ENCODE results near the gene CTU2. TPM values are rescaled to one million over a fixed set of nuclear protein-coding genes. Genes with fewer than 3 reads are reported as not detected.

CTU2 gene
- total and polyA plus RNA-seq, 9 donors, result 9.5 to 17.0 (median 12.9) TPM

DNA sequence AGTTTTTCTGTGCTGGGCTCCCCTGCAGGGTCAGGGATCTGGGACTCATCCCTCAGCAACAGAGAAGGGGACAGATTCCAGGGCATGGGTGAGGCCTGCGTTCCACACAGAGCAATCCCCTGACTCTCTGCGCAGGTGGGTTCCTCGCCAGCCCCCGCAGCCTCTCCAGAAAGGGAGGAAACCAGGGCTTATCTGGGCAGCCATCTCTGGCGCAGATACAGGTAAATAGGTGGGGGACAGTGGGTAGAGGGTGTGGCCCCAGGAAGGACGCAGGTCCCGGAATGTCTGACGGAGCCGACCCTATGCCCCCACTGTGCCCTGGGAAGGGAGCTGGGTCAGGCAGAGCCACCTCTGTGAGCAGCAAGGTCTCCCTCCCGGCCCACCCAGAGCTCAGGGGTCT lies 55.5 kb downstream of the CTU2 start:
- H3K4me1 ChIP-seq (ENCODE audit: control insufficient read depth, insufficient read depth, low read length), result peaks cover 18% of the 10 kb centered on the region
- no peaks in the 10 kb centered on the region for H3K9me3 ChIP-seq (replicated peaks; ENCODE audit: control insufficient read depth, low read depth, low read length)
- no peak overlapping the region for H3K4me3 ChIP-seq (ENCODE audit: low read length)
- WGBS (ENCODE audit: insufficient coverage), result 82% methylated on average over 10 of the region's 10 CpGs
- H3K27ac ChIP-seq (ENCODE audit: low read length), result no peak overlapping the region
- no peak for DNase-seq
- H3K27me3 ChIP-seq (ENCODE audit: control insufficient read depth, insufficient read depth, low read length), result peaks cover 10% of the 10 kb centered on the region
- H3K36me3 ChIP-seq (ENCODE audit: control insufficient read depth, insufficient read depth, low read length), result peaks cover 13% of the 10 kb centered on the region

DNA sequence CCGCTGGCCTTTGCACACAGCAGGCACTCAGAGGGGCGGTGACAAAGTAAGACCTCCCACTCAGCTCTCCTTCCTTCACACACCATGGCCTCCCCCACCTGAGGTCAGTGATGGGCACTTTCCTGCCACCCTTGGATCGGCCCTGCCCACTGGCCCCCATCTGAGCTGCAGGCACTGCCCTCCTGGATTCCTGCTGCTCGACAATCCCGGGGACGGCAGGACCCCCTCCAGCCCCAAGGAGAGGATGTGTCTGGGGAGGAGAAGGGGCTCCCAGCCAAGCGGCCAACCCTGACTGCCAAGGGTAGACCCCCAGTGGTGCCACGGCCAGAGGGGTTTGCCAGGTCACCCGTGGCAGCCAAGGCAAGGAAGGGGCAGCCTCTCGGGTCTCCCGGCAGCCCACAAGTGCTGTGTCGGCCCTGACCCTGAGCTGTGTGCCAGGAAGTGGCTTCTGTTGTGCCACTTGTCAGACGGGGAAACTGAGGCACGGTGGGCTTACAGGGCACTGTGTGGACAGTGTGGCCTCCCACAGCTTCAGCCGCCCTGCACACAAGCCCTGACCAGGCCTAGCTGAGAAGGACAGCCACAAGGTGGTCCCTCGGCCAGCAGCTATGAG lies 56.1 kb downstream of the CTU2 start:
- no peaks in the 10 kb centered on the region for H3K9me3 ChIP-seq (replicated peaks; ENCODE audit: control insufficient read depth, low read depth, low read length)
- WGBS (ENCODE audit: insufficient coverage), result 79% methylated on average over 11 of the region's 16 CpGs
- H3K27me3 ChIP-seq (ENCODE audit: control insufficient read depth, insufficient read depth, low read length), result peaks cover 10% of the 10 kb centered on the region
- DNase-seq, result no peak
- H3K27ac ChIP-seq (ENCODE audit: low read length), result no peak overlapping the region
- H3K4me1 ChIP-seq (ENCODE audit: control insufficient read depth, insufficient read depth, low read length), result peaks cover 23% of the 10 kb centered on the region
- no peak overlapping the region for H3K4me3 ChIP-seq (ENCODE audit: low read length)
- peaks cover 13% of the 10 kb centered on the region for H3K36me3 ChIP-seq (ENCODE audit: control insufficient read depth, insufficient read depth, low read length)

DNA sequence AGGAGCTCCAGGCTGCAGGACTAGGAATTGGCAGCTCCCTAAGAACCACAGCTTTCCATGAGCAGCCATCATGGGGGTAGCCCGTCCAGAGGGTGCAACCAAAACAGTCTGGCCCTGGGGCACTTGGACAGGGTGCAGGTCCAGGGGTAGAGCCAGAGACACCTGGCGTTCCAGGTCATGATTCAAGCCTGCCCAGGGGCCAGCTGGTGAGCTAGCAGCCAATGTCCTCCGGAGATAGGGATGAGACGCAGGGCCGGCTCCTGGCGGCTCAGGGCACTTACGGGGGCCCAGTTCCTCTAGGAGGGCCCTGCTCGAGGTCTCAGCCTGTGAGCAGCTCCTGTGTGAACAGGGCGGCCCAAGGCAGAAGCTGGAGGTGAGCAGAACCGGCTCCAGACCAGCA lies 56.6 kb downstream of the CTU2 start:
- DNase-seq, result no peak
- peaks cover 13% of the 10 kb centered on the region for H3K36me3 ChIP-seq (ENCODE audit: control insufficient read depth, insufficient read depth, low read length)
- H3K4me1 ChIP-seq (ENCODE audit: control insufficient read depth, insufficient read depth, low read length), result peaks cover 28% of the 10 kb centered on the region
- 71% methylated on average over 10 of the region's 10 CpGs for WGBS (ENCODE audit: insufficient coverage)
- H3K4me3 ChIP-seq (ENCODE audit: low read length), result no peak overlapping the region
- H3K27me3 ChIP-seq (ENCODE audit: control insufficient read depth, insufficient read depth, low read length), result peaks cover 10% of the 10 kb centered on the region
- H3K27ac ChIP-seq (ENCODE audit: low read length), result no peak overlapping the region
- no peaks in the 10 kb centered on the region for H3K9me3 ChIP-seq (replicated peaks; ENCODE audit: control insufficient read depth, low read depth, low read length)

DNA sequence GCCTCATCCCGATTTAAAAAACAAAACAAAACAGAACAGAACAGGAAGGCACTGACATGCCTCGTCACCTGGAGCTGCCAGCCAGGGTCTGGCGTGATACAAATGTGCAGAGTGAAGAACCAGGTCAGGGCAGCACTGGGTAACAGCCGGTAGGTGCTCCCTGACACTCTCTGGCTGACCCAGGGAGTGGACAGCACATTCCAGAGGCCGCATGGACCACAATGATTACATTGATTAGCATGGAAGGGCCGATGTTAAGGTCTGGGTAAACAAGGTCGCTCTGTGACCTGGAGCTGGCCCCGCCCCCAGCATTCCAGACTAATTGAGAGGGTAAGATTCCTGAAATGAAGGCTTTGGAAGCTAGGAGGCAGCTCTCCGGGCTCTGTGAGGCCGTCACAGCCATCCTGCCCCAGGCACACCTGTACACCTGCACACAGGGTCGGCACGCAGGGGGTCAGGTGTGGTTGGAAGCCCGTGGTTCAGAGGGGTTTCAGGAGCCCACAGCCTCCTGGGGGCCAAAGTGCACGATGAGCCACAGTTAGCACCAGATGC lies 57.3 kb downstream of the CTU2 start:
- Histone ChIP-seq H3K4me1 (ENCODE audit: control insufficient read depth, insufficient read depth, low read length) (peaks cover 35% of the 10 kb centered on the region), H3K27ac (ENCODE audit: low read length) (no peak overlapping the region), H3K27me3 (ENCODE audit: control insufficient read depth, insufficient read depth, low read length) (peaks cover 13% of the 10 kb centered on the region), H3K4me3 (ENCODE audit: low read length) (no peak overlapping the region), H3K36me3 (ENCODE audit: control insufficient read depth, insufficient read depth, low read length) (peaks cover 13% of the 10 kb centered on the region), H3K9me3 (replicated peaks; ENCODE audit: control insufficient read depth, low read depth, low read length) (no peaks in the 10 kb centered on the region)
- WGBS (ENCODE audit: insufficient coverage), result 59% methylated on average over 10 of the region's 14 CpGs
- DNase-seq, result no peak

DNA sequence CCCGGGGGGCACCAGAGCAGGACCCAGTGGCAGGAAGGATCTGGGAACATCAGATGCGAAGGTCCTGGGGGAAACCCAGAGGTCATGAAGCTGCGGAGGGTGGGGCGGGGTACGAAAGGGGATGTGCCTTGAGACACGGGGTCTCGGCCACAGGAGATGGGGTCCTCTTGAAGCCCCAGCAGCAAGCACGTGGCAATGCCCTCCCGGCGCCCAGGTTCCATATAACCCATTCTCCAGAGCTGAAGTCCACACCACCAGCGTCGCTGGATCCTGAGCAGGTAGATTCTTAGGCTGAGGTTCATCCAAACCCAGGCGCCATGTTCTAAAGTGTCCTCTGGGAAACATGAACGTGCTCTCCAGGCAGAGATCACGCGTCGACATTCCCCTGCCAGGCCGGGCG lies 57.8 kb downstream of the CTU2 start:
- Histone ChIP-seq H3K4me3 (ENCODE audit: low read length) (no peak overlapping the region), H3K27me3 (ENCODE audit: control insufficient read depth, insufficient read depth, low read length) (peaks cover 10% of the 10 kb centered on the region), H3K4me1 (ENCODE audit: control insufficient read depth, insufficient read depth, low read length) (peaks cover 38% of the 10 kb centered on the region), H3K36me3 (ENCODE audit: control insufficient read depth, insufficient read depth, low read length) (peaks cover 13% of the 10 kb centered on the region), H3K27ac (ENCODE audit: low read length) (no peak overlapping the region), H3K9me3 (replicated peaks; ENCODE audit: control insufficient read depth, low read depth, low read length) (no peaks in the 10 kb centered on the region)
- 94% methylated on average over 18 of the region's 19 CpGs for WGBS (ENCODE audit: insufficient coverage)
- no peak for DNase-seq

DNA sequence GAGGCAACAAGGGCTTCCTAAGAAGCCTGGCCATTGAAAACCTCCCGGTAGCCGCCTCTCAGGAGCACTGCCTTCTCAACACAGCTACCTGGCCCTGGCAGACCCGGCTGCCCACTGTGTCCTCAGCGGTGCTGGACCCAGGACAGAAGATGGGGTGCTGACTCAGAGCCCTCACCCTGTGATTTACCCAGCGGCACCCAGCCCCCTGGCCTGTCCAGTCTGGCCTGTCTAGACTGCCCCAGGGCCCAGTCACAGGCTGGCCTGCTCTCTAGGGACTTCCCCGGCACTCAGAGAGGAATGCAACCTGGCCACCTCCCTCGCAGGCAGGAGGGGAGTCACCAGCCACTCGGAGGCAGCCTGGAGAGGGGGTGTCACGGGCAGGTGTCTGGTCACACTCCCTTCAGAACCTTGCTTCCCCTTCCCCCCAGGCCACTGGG lies 58.6 kb downstream of the CTU2 start:
- DNase-seq, result no peak
- H3K27me3 ChIP-seq (ENCODE audit: control insufficient read depth, insufficient read depth, low read length), result peaks cover 13% of the 10 kb centered on the region
- H3K27ac ChIP-seq (ENCODE audit: low read length), result no peak overlapping the region
- 81% methylated on average over 6 of the region's 9 CpGs for WGBS (ENCODE audit: insufficient coverage)
- H3K36me3 ChIP-seq (ENCODE audit: control insufficient read depth, insufficient read depth, low read length), result peaks cover 13% of the 10 kb centered on the region
- no peaks in the 10 kb centered on the region for H3K9me3 ChIP-seq (replicated peaks; ENCODE audit: control insufficient read depth, low read depth, low read length)
- H3K4me3 ChIP-seq (ENCODE audit: low read length), result no peak overlapping the region
- peaks cover 41% of the 10 kb centered on the region for H3K4me1 ChIP-seq (ENCODE audit: control insufficient read depth, insufficient read depth, low read length)

Other genes starting within 250 kb of the CTU2 start
- gene ZC3H18, start 136.1 kb upstream of the CTU2 start, total RNA-seq, result 9.2 TPM
- gene ZC3H18, start 136.1 kb upstream of the CTU2 start, polyA plus RNA-seq (ENCODE audit: insufficient read depth in 1 of 8, insufficient read length in 8 of 8, low replicate concordance in 1 of 8), result 10 to 100 TPM; 25.8 to 34.8 (median 31.5) TPM
- gene IL17C, start 67.9 kb upstream of the CTU2 start, total RNA-seq, result not detected
- not detected for gene IL17C, start 67.9 kb upstream of the CTU2 start, polyA plus RNA-seq (ENCODE audit: insufficient read depth in 1 of 8, insufficient read length in 8 of 8, low replicate concordance in 1 of 8)
- 67.0 TPM for gene CYBA, start 55.5 kb upstream of the CTU2 start, total RNA-seq
- 10 to 100 TPM; 41.9 to 69.3 (median 49.0) TPM for gene CYBA, start 55.5 kb upstream of the CTU2 start, polyA plus RNA-seq (ENCODE audit: insufficient read depth in 1 of 8, insufficient read length in 8 of 8, low replicate concordance in 1 of 8)
- gene MVD, start 43.4 kb upstream of the CTU2 start, total RNA-seq, result 27.9 TPM
- 10 to 100 TPM; 26.9 to 45.2 (median 35.5) TPM for gene MVD, start 43.4 kb upstream of the CTU2 start, polyA plus RNA-seq (ENCODE audit: insufficient read depth in 1 of 8, insufficient read length in 8 of 8, low replicate concordance in 1 of 8)
- 7.0 TPM for gene SNAI3, start 20.0 kb upstream of the CTU2 start, total RNA-seq
- gene SNAI3, start 20.0 kb upstream of the CTU2 start, polyA plus RNA-seq (ENCODE audit: insufficient read depth in 1 of 8, insufficient read length in 8 of 8, low replicate concordance in 1 of 8), result 10 to 100 TPM in 1 of 8 donors, 1 to 10 TPM in 7; 3.8 to 11.8 (median 7.4) TPM
- gene RNF166, start 95 bp upstream of the CTU2 start, total RNA-seq, result 17.6 TPM
- gene RNF166, start 95 bp upstream of the CTU2 start, polyA plus RNA-seq (ENCODE audit: insufficient read depth in 1 of 8, insufficient read length in 8 of 8, low replicate concordance in 1 of 8), result 10 to 100 TPM; 13.9 to 21.8 (median 18.4) TPM
- gene PIEZO1, start 78.7 kb downstream of the CTU2 start, total RNA-seq, result 49.3 TPM
- 10 to 100 TPM; 48.6 to 75.6 (median 63.6) TPM for gene PIEZO1, start 78.7 kb downstream of the CTU2 start, polyA plus RNA-seq (ENCODE audit: insufficient read depth in 1 of 8, insufficient read length in 8 of 8, low replicate concordance in 1 of 8)
- 2.7 TPM for gene CDT1, start 97.3 kb downstream of the CTU2 start, total RNA-seq
- gene CDT1, start 97.3 kb downstream of the CTU2 start, polyA plus RNA-seq (ENCODE audit: insufficient read depth in 1 of 8, insufficient read length in 8 of 8, low replicate concordance in 1 of 8), result 10 to 100 TPM in 7 of 8 donors, 1 to 10 TPM in 1; 7.6 to 17.3 (median 14.1) TPM
- 78.6 TPM for gene APRT, start 105.4 kb downstream of the CTU2 start, total RNA-seq
- 10 to 100 TPM; 61.2 to 83.0 (median 65.9) TPM for gene APRT, start 105.4 kb downstream of the CTU2 start, polyA plus RNA-seq (ENCODE audit: insufficient read depth in 1 of 8, insufficient read length in 8 of 8, low replicate concordance in 1 of 8)
- gene GALNS, start 150.4 kb downstream of the CTU2 start, total RNA-seq, result 9.8 TPM
- gene GALNS, start 150.4 kb downstream of the CTU2 start, polyA plus RNA-seq (ENCODE audit: insufficient read depth in 1 of 8, insufficient read length in 8 of 8, low replicate concordance in 1 of 8), result 10 to 100 TPM; 15.0 to 28.5 (median 21.0) TPM
- 52.1 TPM for gene TRAPPC2L, start 150.6 kb downstream of the CTU2 start, total RNA-seq
- 10 to 100 TPM; 47.6 to 67.5 (median 52.2) TPM for gene TRAPPC2L, start 150.6 kb downstream of the CTU2 start, polyA plus RNA-seq (ENCODE audit: insufficient read depth in 1 of 8, insufficient read length in 8 of 8, low replicate concordance in 1 of 8)
- 0.04 TPM for gene PABPN1L, start 160.2 kb downstream of the CTU2 start, total RNA-seq
- under 1 TPM in 5 of 8 donors, not detected in 3; 0.12 to 0.39 (median 0.15) TPM for gene PABPN1L, start 160.2 kb downstream of the CTU2 start, polyA plus RNA-seq (ENCODE audit: insufficient read depth in 1 of 8, insufficient read length in 8 of 8, low replicate concordance in 1 of 8)

Data from muscle of leg (tissue), 11 donors.